ENCODE measurements around the gene DOK1.

Gene DOK1

GRCh38 chr2:74603282-74604000, 48.9 kb downstream of the DOK1 start:
- DNase-seq, result no peak

DNA sequence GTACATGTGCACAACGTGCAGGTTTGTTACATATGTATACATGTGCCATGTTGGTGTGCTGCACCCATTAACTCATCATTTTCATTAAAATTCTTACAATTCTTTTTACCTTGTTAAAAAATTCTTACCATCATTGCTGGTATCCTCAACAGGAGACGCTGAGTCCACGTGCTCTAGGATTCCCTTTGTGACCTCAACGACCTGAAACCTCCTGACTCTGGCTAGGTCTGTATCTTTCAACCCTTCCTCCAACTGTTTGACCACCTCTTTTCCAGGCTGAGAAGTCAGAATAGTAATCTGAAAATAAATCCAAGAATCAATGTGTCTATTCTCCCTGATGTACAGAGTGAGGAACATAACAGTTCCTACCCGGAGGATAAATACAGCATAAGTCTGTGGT, 52.4 kb downstream of the DOK1 start:
- no peak for DNase-seq
